Ovary (tissue), 9 donors: ENCODE measurements around the gene EYS. TPM values are rescaled to one million over a fixed set of nuclear protein-coding genes. Genes with fewer than 3 reads are reported as not detected.

Experiments
- DNase-seq, 5 donors: peaks; one replicate each; pipeline ENCODE4 v3.0.0-alpha.2; 2019 to 2020
- H3K27ac ChIP-seq, 2 donors: fragments of 200-600 bp; one replicate each; pipeline versions ENCODE4 v1.5.1 to v1.8.0; 2019 to 2022
- H3K27me3 ChIP-seq: fragments of 200-600 bp; one replicate; pipeline ENCODE4 v1.8.0; 2022
- H3K36me3 ChIP-seq: fragments of 200-600 bp; sonication (generic); one replicate; pipeline ENCODE4 v1.5.1; 2019
- H3K4me1 ChIP-seq: one replicate; pipeline ENCODE4 v1.8.1; 2013; ENCODE audit warnings: mild to moderate bottlenecking, moderate library complexity; ENCODE audit not compliant: insufficient read depth
- H3K4me3 ChIP-seq: fragments of 200-600 bp; sonication (generic); one replicate; pipeline ENCODE4 v1.5.1; 2017
- H3K9me3 ChIP-seq, 2 donors: fragments of 200-600 bp in 1 of 2; sonication (generic) in 1 of 2; one replicate each; pipeline versions ENCODE4 v1.5.1 to v1.8.1; 2013 to 2019; ENCODE audit warnings: mild to moderate bottlenecking in 1 of 2, moderate library complexity in 1 of 2
- EP300 ChIP-seq: sonication (generic); formaldehyde crosslinking; IDR thresholded peaks from one replicate; pipeline ENCODE4 v1.6.1; 2017; ENCODE audit warnings: antibody characterized with exemption
- POLR2A ChIP-seq: fragments of 450-650 bp; IDR thresholded peaks from one replicate; pipeline ENCODE4 v1.6.1; 2017; ENCODE audit warnings: antibody characterized with exemption, mild to moderate bottlenecking, moderate library complexity
- WGBS, 3 donors: extraction: QIAGEN DNeasy Blood & Tissue Kit in 1 of 3; methylation state at CpG; one replicate each; pipeline versions ENCODE4 v1.1.5 to v1.1.7; 2013 to 2017; 5-methylcytosine and 5-hydroxymethylcytosine counted together
- intact Hi-C, 4 donors: fragments of 100-400 bp; cut with DNase I; formaldehyde crosslinking; loops; one replicate each; pipeline versions ENCODE4 v1.11.0 to v1.15.1; 2022 to 2023
- polyA plus RNA-seq, 2 donors: library from polyadenylated mRNA; stranded (reverse); fragments of 200-250 nt in 1 of 2; fragments of 350-450 nt in 1 of 2; fragmentation: Illumina TruSeq in 1 of 2; extraction: RNeasy Lipid Tissue Mini Kit (QIAGEN cat#74804) in 1 of 2; gene quantifications; one replicate each; pipeline ENCODE4 v1.2.3, GENCODE V29; 2013 to 2014
- total RNA-seq, 7 donors: library from RNA; depleted of rRNA in 2 of 7; stranded (reverse); fragments of >200 nt in 2 of 7; fragmentation: NEBNext Ultra II Directional in 3 of 7; extraction: Animal tissue kit (Norgen Biotek cat#: 25700) in 3 of 7; gene quantifications; one replicate each; pipeline versions ENCODE4 v1.1.0 to v1.2.4, GENCODE V29; 2016 to 2023
- TF ChIP-seq, protein P1 (sequence below), 3 donors: fragments of 450-650 bp in 2 of 3; fragments of 200-600 bp in 1 of 3; IDR thresholded peaks; one replicate each; pipeline versions ENCODE4 v1.5.1 to v1.8.0; 2016 to 2022; ENCODE audit warnings: antibody characterized with exemption in 3 of 3, mild to moderate bottlenecking in 1 of 3
- donor health status: DM: no; HTN: no; CAD: no; lungs with moderate emphysema.
- donor health status: DM: no; HTN: no; CAD: no.
- donor health status: Bipolar disorder and iron deficiency.
- donor health status: DM: yes; HTN: yes; CAD: no.
- donor health status: DM: no; HTN: no; CAD: no.
- donor health status: DM: yes; HTN: yes; CAD: no.

EYS gene
- total and polyA plus RNA-seq, 9 donors, result under 0.01 to 0.03 (median 0.01) TPM; not detected in 6

DNA sequence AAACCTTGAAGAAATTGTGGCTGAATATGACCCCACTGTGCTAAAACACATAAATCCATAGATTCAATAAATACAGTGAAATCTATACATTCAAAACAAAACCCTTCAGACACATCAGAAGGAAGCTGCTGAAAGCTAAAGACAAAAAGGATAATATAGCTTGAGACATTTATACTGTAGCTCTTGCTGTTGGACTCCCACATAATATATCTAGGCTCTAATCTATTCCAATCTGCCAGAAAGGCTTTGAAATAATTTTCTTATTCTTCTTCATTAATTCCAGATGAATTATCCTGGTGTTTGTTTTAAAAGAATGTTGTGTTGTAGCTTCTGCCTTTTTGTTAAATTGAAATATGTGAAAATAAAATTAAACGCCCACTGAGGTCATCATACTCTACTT, 454.0 kb downstream of the EYS start:
- Histone ChIP-seq H3K27ac (no peak overlapping the region), H3K4me1 (no peaks in the 10 kb centered on the region), H3K9me3 (no peaks in the 10 kb centered on the region), H3K4me3 (no peak overlapping the region), H3K36me3 (no peaks in the 10 kb centered on the region), H3K27me3 (no peaks in the 10 kb centered on the region)
- TF ChIP-seq POLR2A, result no peak
- TF ChIP-seq, protein P1, sequence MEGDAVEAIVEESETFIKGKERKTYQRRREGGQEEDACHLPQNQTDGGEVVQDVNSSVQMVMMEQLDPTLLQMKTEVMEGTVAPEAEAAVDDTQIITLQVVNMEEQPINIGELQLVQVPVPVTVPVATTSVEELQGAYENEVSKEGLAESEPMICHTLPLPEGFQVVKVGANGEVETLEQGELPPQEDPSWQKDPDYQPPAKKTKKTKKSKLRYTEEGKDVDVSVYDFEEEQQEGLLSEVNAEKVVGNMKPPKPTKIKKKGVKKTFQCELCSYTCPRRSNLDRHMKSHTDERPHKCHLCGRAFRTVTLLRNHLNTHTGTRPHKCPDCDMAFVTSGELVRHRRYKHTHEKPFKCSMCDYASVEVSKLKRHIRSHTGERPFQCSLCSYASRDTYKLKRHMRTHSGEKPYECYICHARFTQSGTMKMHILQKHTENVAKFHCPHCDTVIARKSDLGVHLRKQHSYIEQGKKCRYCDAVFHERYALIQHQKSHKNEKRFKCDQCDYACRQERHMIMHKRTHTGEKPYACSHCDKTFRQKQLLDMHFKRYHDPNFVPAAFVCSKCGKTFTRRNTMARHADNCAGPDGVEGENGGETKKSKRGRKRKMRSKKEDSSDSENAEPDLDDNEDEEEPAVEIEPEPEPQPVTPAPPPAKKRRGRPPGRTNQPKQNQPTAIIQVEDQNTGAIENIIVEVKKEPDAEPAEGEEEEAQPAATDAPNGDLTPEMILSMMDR (IDR thresholded peaks at IDR 0.05), result no peak
- TF ChIP-seq EP300, result no peak
- DNase-seq, result no peak
- intact Hi-C loops, result no loop called here
- WGBS, 3 donors, result 39 to 55% (median 51%) methylated on average over 1 of the region's 1 CpG

- Histone ChIP-seq H3K27ac (no peak overlapping the region), H3K4me3 (no peak overlapping the region), H3K9me3 (no peaks in the 10 kb centered on the region), H3K27me3 (no peaks in the 10 kb centered on the region), H3K4me1 (no peaks in the 10 kb centered on the region), H3K36me3 (no peaks in the 10 kb centered on the region)
- no peak for DNase-seq
- TF ChIP-seq, protein P1 (IDR thresholded peaks at IDR 0.05), result no peak
- no peak for TF ChIP-seq POLR2A
- TF ChIP-seq EP300, result no peak
- intact Hi-C loops, result no loop called here
Observed at GRCh38 chr6:65248101-65248610, 458.9 kb downstream of the EYS start.

- Histone ChIP-seq H3K27me3 (no peaks in the 10 kb centered on the region), H3K4me3 (no peak overlapping the region), H3K4me1 (no peaks in the 10 kb centered on the region), H3K36me3 (no peaks in the 10 kb centered on the region), H3K27ac (no peak overlapping the region), H3K9me3 (no peaks in the 10 kb centered on the region)
- WGBS, 3 donors, result 6 to 24% (median 13%) methylated on average over 1 of the region's 1 CpG
- intact Hi-C loops, result no loop called here
- DNase-seq, result no peak
- TF ChIP-seq POLR2A (no peak), EP300 (no peak)
- TF ChIP-seq, protein P1 (IDR thresholded peaks at IDR 0.05), result no peak
Observed at GRCh38 chr6:65231616-65232015, 475.4 kb downstream of the EYS start.

- intact Hi-C loops, result no loop called here
- no peaks in the 10 kb centered on the region for H3K27me3 ChIP-seq
- H3K4me1 ChIP-seq, result no peaks in the 10 kb centered on the region
- 0 to 2% (median 2%) methylated on average over 1 of the region's 1 CpG for WGBS, 3 donors
- H3K36me3 ChIP-seq, result no peaks in the 10 kb centered on the region
- TF ChIP-seq POLR2A (no peak), EP300 (no peak)
- TF ChIP-seq, protein P1 (IDR thresholded peaks at IDR 0.05), result no peak
- H3K4me3 ChIP-seq, result no peak overlapping the region
- no peaks in the 10 kb centered on the region for H3K9me3 ChIP-seq
- no peak overlapping the region for H3K27ac ChIP-seq
- DNase-seq, result no peak
Observed at GRCh38 chr6:65229825-65230224, 477.2 kb downstream of the EYS start.

GRCh38 chr6:65221153-65221552, 485.9 kb downstream of the EYS start:
- Histone ChIP-seq H3K36me3 (no peaks in the 10 kb centered on the region), H3K4me1 (no peaks in the 10 kb centered on the region), H3K9me3 (no peaks in the 10 kb centered on the region), H3K27me3 (no peaks in the 10 kb centered on the region), H3K27ac (no peak overlapping the region), H3K4me3 (no peak overlapping the region)
- TF ChIP-seq EP300 (no peak), POLR2A (no peak)
- TF ChIP-seq, protein P1 (IDR thresholded peaks at IDR 0.05), result no peak
- DNase-seq, result no peak
- WGBS, 3 donors, result 92 to 100% (median 98%) methylated on average over 1 of the region's 1 CpG
- intact Hi-C loops, result no loop called here
